Measurements from ENCODE around the gene RAB11FIP3. TPM values are rescaled to one million over a fixed set of nuclear protein-coding genes. Genes with fewer than 3 reads are reported as not detected.

RAB11FIP3 gene
- total and polyA plus RNA-seq, 2 of the 13 experiments (the other 11 are each of a cell fraction or from before 2014, with no cell fraction given) = 34.3 to 57.6 TPM

DNA sequence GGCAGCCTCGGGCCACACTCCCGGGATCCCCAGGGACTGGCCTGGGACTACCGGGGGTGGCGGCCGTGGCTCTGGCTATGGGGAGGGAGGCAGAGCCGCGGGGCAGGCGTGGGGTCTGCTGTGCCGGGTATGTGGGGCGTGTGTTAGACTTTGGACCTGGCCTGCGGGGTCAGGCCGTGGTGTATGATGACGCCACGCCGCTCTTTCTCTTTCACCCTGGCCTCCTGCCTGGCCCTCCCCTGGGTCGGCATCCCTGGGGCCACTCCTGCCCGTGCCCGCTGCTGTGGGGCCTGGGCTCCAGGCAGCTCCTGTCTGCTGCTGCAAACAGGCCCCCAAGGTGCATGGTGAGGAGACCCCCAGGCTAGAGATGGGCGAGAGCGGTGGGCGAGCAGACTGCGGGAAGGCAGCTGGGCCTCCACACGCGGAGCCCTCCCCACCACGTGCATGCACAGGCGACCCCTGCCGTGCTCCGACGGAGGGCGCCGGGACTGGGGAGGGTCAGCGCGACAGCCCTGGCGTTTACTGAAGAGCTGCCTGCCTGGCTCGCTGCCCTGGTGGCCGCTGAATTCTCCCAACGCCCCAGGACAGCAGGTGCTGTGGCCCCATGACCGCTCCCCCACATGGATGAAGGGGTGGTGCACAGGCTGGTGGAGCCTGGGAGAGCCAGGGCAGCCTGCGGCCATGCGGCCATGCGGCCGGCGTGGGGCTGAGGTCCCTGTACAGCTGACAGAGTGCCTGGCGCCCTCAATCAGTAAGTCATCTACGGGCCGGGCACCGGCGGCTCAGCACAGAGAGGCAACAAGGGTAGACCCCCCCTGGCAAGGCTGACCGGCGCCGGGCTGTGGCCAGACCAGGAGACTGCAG is 118.1 kb downstream of the RAB11FIP3 start (continued):
- TF ChIP-seq, protein P1, sequence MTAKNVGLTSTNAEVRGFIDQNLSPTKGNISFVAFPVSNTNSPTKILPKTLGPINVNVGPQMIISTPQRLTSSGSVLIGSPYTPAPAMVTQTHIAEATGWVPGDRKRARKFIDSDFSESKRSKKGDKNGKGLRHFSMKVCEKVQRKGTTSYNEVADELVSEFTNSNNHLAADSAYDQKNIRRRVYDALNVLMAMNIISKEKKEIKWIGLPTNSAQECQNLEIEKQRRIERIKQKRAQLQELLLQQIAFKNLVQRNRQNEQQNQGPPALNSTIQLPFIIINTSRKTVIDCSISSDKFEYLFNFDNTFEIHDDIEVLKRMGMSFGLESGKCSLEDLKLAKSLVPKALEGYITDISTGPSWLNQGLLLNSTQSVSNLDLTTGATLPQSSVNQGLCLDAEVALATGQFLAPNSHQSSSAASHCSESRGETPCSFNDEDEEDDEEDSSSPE (CRISPR knock-in tag; IDR thresholded peaks at IDR 0.05) = no peak; the same call in 1 of the 2 replicates
- peak; percentile 73 for TF ChIP-seq MED1 (CRISPR knock-in tag; IDR thresholded peaks at IDR 0.05)
- TF ChIP-seq MIER3 (CRISPR knock-in tag; IDR thresholded peaks at IDR 0.05; ENCODE audit: borderline replicate concordance) = no peak
- 0 out of 2 replicates have a peak, but pooled peaks have one; percentile 59 for TF ChIP-seq SMAD1 (CRISPR knock-in tag; IDR thresholded peaks at IDR 0.05; ENCODE audit: borderline replicate concordance, low read depth)
- TF ChIP-seq, protein P2, sequence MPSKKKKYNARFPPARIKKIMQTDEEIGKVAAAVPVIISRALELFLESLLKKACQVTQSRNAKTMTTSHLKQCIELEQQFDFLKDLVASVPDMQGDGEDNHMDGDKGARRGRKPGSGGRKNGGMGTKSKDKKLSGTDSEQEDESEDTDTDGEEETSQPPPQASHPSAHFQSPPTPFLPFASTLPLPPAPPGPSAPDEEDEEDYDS (CRISPR knock-in tag; IDR thresholded peaks at IDR 0.05) = no peak
- TF ChIP-seq, protein P3, sequence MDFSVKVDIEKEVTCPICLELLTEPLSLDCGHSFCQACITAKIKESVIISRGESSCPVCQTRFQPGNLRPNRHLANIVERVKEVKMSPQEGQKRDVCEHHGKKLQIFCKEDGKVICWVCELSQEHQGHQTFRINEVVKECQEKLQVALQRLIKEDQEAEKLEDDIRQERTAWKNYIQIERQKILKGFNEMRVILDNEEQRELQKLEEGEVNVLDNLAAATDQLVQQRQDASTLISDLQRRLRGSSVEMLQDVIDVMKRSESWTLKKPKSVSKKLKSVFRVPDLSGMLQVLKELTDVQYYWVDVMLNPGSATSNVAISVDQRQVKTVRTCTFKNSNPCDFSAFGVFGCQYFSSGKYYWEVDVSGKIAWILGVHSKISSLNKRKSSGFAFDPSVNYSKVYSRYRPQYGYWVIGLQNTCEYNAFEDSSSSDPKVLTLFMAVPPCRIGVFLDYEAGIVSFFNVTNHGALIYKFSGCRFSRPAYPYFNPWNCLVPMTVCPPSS (IDR thresholded peaks at IDR 0.05) = no peak
- peak; percentile 6; the same call in 1 of the 2 replicates for TF ChIP-seq RAD21 (CRISPR knock-in tag; IDR thresholded peaks at IDR 0.05)
- TF ChIP-seq U2AF1 (optimal IDR thresholded peaks at IDR 0.05; ENCODE audit: low read depth, low read length) = no peak
- no peak for TF ChIP-seq ZNF24 (IDR thresholded peaks at IDR 0.05)
- no peak for TF ChIP-seq RFX5 (IDR thresholded peaks at IDR 0.05; ENCODE audit: low read depth, low read length)
- TF ChIP-seq SKI (IDR thresholded peaks at IDR 0.05; ENCODE audit: partially characterized antibody) = peak; percentile 32
- TF ChIP-seq ZNF160 (CRISPR knock-in tag; IDR thresholded peaks at IDR 0.05) = 0 out of 2 replicates have a peak, but pooled peaks have one; percentile 20
- TF ChIP-seq, protein P4, sequence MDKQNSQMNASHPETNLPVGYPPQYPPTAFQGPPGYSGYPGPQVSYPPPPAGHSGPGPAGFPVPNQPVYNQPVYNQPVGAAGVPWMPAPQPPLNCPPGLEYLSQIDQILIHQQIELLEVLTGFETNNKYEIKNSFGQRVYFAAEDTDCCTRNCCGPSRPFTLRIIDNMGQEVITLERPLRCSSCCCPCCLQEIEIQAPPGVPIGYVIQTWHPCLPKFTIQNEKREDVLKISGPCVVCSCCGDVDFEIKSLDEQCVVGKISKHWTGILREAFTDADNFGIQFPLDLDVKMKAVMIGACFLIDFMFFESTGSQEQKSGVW (CRISPR knock-in tag; IDR thresholded peaks at IDR 0.05; ENCODE audit: borderline replicate concordance) = no peak
- no peak for TF ChIP-seq ZNF790 (CRISPR knock-in tag; IDR thresholded peaks at IDR 0.05; ENCODE audit: borderline replicate concordance)
- TF ChIP-seq, protein P5, sequence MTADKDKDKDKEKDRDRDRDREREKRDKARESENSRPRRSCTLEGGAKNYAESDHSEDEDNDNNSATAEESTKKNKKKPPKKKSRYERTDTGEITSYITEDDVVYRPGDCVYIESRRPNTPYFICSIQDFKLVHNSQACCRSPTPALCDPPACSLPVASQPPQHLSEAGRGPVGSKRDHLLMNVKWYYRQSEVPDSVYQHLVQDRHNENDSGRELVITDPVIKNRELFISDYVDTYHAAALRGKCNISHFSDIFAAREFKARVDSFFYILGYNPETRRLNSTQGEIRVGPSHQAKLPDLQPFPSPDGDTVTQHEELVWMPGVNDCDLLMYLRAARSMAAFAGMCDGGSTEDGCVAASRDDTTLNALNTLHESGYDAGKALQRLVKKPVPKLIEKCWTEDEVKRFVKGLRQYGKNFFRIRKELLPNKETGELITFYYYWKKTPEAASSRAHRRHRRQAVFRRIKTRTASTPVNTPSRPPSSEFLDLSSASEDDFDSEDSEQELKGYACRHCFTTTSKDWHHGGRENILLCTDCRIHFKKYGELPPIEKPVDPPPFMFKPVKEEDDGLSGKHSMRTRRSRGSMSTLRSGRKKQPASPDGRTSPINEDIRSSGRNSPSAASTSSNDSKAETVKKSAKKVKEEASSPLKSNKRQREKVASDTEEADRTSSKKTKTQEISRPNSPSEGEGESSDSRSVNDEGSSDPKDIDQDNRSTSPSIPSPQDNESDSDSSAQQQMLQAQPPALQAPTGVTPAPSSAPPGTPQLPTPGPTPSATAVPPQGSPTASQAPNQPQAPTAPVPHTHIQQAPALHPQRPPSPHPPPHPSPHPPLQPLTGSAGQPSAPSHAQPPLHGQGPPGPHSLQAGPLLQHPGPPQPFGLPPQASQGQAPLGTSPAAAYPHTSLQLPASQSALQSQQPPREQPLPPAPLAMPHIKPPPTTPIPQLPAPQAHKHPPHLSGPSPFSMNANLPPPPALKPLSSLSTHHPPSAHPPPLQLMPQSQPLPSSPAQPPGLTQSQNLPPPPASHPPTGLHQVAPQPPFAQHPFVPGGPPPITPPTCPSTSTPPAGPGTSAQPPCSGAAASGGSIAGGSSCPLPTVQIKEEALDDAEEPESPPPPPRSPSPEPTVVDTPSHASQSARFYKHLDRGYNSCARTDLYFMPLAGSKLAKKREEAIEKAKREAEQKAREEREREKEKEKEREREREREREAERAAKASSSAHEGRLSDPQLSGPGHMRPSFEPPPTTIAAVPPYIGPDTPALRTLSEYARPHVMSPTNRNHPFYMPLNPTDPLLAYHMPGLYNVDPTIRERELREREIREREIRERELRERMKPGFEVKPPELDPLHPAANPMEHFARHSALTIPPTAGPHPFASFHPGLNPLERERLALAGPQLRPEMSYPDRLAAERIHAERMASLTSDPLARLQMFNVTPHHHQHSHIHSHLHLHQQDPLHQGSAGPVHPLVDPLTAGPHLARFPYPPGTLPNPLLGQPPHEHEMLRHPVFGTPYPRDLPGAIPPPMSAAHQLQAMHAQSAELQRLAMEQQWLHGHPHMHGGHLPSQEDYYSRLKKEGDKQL (CRISPR knock-in tag; IDR thresholded peaks at IDR 0.05; ENCODE audit: low read depth) = no peak
- peak; percentile 46; the same call in 1 of the 2 replicates for TF ChIP-seq POLR2G (IDR thresholded peaks at IDR 0.05; ENCODE audit: low read depth, low read length)
